Heart left ventricle (tissue), 13 donors: ENCODE results near the gene ABCC5.

Source experiments
- POLR2A ChIP-seq, 2 donors: fragments of 450-650 bp; IDR thresholded peaks; one replicate each; pipeline ENCODE4 v1.6.1; 2017; ENCODE audit warnings: antibody characterized with exemption in 2 of 2, mild to moderate bottlenecking in 2 of 2, moderate library complexity in 2 of 2
- TF ChIP-seq, protein P1 (sequence below), 12 donors: fragments of 200-600 bp; sonication (generic) in 4 of 12; IDR thresholded peaks; one replicate each; pipeline versions ENCODE4 v1.5.0 to v1.8.0; 2018 to 2022; ENCODE audit warnings: antibody characterized with exemption in 12 of 12, mild to moderate bottlenecking in 5 of 12
- donor health status: ischemic (EF 13 %, LVEDD 7.1; RV severe dilation, severe dysfunction).
- donor health status: DM: no; HTN: yes; CAD: no.
- donor health status: DM: no; HTN: no; CAD: no.
- donor health status: ischemic (EF 25% LVEDD 6.9; RV normal size, moderate dysfunction).
- donor health status: ischemic (EF 25% LVEDD 5.7; RV mildly dilated, moderate dysfunction).
- donor health status: ischemic (EF 35%, LVEDD 5.7; RV mildly dilated, moderate dysfunction).
- donor health status: nonischemic (EF 11% LVEDD 7.7; RV severe dilation, severe dysfunction).
- donor health status: DM: yes; HTN: yes; CAD: no.
- donor health status: PGD.
- donor health status: ischemic (EF 29% LVEDD 5.4; RV normal size, mild dysfunction).
- donor health status: nonischemic (EF 23%, LVEDD 6.1; RV moderate dilation, normal function).

DNA sequence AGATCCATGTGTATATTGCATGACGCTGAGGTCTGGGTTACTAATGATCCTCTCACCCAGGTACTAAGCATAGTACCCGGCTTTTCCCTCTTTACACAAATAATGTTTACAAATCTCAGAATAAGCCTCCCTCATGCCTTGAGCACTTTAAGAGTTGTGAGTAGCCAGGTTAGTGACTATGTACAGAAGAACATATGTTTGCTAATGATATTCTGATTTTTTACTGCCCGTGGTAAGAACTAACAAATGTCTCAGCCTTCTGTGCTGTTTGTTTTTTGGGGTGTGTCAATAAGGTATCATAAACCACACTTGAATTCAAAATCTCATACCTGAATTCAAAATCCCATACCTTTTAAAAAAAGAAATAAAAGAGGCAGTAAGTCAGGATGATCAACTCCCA, 59.5 kb downstream of the ABCC5 start:
- TF ChIP-seq, protein P1, sequence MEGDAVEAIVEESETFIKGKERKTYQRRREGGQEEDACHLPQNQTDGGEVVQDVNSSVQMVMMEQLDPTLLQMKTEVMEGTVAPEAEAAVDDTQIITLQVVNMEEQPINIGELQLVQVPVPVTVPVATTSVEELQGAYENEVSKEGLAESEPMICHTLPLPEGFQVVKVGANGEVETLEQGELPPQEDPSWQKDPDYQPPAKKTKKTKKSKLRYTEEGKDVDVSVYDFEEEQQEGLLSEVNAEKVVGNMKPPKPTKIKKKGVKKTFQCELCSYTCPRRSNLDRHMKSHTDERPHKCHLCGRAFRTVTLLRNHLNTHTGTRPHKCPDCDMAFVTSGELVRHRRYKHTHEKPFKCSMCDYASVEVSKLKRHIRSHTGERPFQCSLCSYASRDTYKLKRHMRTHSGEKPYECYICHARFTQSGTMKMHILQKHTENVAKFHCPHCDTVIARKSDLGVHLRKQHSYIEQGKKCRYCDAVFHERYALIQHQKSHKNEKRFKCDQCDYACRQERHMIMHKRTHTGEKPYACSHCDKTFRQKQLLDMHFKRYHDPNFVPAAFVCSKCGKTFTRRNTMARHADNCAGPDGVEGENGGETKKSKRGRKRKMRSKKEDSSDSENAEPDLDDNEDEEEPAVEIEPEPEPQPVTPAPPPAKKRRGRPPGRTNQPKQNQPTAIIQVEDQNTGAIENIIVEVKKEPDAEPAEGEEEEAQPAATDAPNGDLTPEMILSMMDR (IDR thresholded peaks at IDR 0.05), result no peak
- no peak for TF ChIP-seq POLR2A (IDR thresholded peaks at IDR 0.05)
